ENCODE results near the gene C15orf40. TPM values are rescaled to one million over a fixed set of nuclear protein-coding genes. Genes with fewer than 3 reads are reported as not detected.
A peak's percentile ranks its signal among the peaks of the same experiment; 100 is the strongest.

The C15orf40 gene
- total RNA-seq, 1 experiment from 2014 or later = 20.6 TPM

DNA sequence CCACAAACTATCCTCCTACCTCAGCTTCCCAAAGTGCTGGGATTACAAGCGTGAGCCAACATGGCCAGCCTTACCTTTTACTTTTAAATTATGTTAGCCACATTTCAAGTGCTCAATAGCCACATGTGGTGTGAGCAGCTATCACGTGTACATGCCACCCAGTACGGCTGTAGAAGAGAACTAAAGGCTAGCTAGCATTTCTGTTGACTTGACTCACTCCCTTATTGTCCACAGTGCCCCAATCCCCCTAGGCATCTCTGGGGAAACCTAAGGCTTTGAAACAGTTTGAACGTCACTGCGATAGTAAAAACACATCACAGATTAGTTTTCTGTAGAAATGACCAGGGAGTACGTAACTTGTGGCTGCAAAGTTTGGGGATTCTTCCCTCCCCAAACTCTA, 12.0 kb downstream of the C15orf40 start:
- DNase-seq (ENCODE audit: low spot score) = no peak
- BruUV-seq (replicated peaks) = no TSS peak

DNA sequence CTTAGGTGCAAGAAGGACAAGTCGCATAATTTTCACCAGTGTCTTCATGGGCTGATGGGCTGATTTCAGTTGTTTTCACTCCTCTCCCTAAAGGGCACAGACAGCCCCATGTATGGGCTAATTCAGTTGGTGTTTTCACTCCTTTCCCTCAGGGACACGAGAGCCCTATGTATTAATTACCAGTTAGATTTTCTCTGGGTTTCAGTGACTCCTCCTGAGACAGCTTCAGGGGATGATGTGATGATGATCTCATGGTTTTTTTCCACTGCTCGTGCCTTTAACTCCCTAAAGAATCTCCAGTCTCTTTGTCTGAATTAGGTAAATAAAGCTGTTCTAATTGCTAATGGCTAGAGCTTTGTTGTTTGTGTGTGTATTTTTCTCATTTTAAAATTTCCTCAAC, 15.5 kb downstream of the C15orf40 start:
- no TSS peak for BruUV-seq (replicated peaks)
- no peak overlapping the region for H3K4me3 ChIP-seq (ENCODE audit: low read depth, low read length, poor library complexity, severe bottlenecking)
- CTCF ChIA-PET = interaction anchor here (1.2 kb wide), 1 partner anchor 15 kb away, joined by 4 read pairs; no protein-coding TSS in a partner anchor
- no peaks in the 10 kb centered on the region for H3K9me3 ChIP-seq (ENCODE audit: low read depth, low read length, poor library complexity, severe bottlenecking)
- peak; percentile 10 for DNase-seq (ENCODE audit: low spot score)
- POLR2A ChIA-PET (ENCODE audit: low non-redundant PET) = no interaction called here
- H3K27ac ChIP-seq (ENCODE audit: low read depth, low read length, poor library complexity, severe bottlenecking) = no peak overlapping the region
- no peak for TF ChIP-seq CTCF (conservative IDR thresholded peaks at IDR 0.05; ENCODE audit: low read depth, low read length)
- no peak for TF ChIP-seq EZH2 (IDR thresholded peaks at IDR 0.05; ENCODE audit: borderline replicate concordance, low read depth, low read length, poor library complexity, severe bottlenecking)
- H3K4me1 ChIP-seq (ENCODE audit: insufficient read depth, low read length, poor library complexity, severe bottlenecking) = peaks cover 3% of the 10 kb centered on the region
- peaks cover 4% of the 10 kb centered on the region for H3K36me3 ChIP-seq (ENCODE audit: insufficient read depth, low read length, poor library complexity, severe bottlenecking)
- intact Hi-C loops (cut with micrococcal nuclease; ENCODE audit: unreplicated experiment) = no loop called here
- H3K27me3 ChIP-seq (replicated peaks; ENCODE audit: insufficient read depth, low read depth, low read length, poor library complexity) = no peaks in the 10 kb centered on the region

More for the DNA sequence above, 12.0 kb downstream of the C15orf40 start:
- Histone ChIP-seq H3K27me3 (replicated peaks; ENCODE audit: insufficient read depth, low read depth, low read length, poor library complexity) (no peaks in the 10 kb centered on the region), H3K27ac (ENCODE audit: low read depth, low read length, poor library complexity, severe bottlenecking) (no peak overlapping the region), H3K36me3 (ENCODE audit: insufficient read depth, low read length, poor library complexity, severe bottlenecking) (no peaks in the 10 kb centered on the region), H3K9me3 (ENCODE audit: low read depth, low read length, poor library complexity, severe bottlenecking) (no peaks in the 10 kb centered on the region), H3K4me3 (ENCODE audit: low read depth, low read length, poor library complexity, severe bottlenecking) (no peak overlapping the region), H3K4me1 (ENCODE audit: insufficient read depth, low read length, poor library complexity, severe bottlenecking) (peaks cover 3% of the 10 kb centered on the region)
- CTCF ChIA-PET = interaction anchor here (0.9 kb wide), 1 partner anchor 150 kb away, joined by 4 read pairs; no protein-coding TSS in a partner anchor
- POLR2A ChIA-PET (ENCODE audit: low non-redundant PET) = no interaction called here
- TF ChIP-seq EZH2 (IDR thresholded peaks at IDR 0.05; ENCODE audit: borderline replicate concordance, low read depth, low read length, poor library complexity, severe bottlenecking) (no peak), CTCF (conservative IDR thresholded peaks at IDR 0.05; ENCODE audit: low read depth, low read length) (no peak)
- intact Hi-C loops (cut with micrococcal nuclease; ENCODE audit: unreplicated experiment) = no loop called here

DNA sequence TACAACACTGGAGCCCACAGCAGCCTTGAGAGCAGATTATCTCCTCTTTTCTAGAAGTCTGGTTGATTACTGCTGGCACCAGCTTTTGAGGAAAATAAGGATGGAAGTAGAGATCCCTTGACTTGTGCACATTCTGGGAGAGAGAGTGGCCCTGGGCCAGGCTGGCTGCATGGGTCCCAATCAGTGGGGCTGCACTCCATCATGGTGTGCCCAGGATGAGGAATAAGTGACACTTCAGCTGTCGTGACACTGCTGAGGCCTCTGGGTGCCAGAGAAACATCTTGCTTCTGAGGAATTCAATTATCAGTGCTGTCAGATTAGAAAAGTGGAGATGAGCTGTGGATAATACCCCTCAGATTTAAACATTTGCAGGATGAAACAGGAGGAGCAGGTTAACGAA, 16.4 kb downstream of the C15orf40 start:
- Histone ChIP-seq H3K4me1 (ENCODE audit: insufficient read depth, low read length, poor library complexity, severe bottlenecking) (peaks cover 1% of the 10 kb centered on the region), H3K4me3 (ENCODE audit: low read depth, low read length, poor library complexity, severe bottlenecking) (no peak overlapping the region), H3K27me3 (replicated peaks; ENCODE audit: insufficient read depth, low read depth, low read length, poor library complexity) (no peaks in the 10 kb centered on the region), H3K36me3 (ENCODE audit: insufficient read depth, low read length, poor library complexity, severe bottlenecking) (peaks cover 4% of the 10 kb centered on the region), H3K27ac (ENCODE audit: low read depth, low read length, poor library complexity, severe bottlenecking) (no peak overlapping the region), H3K9me3 (ENCODE audit: low read depth, low read length, poor library complexity, severe bottlenecking) (no peaks in the 10 kb centered on the region)
- DNase-seq (ENCODE audit: low spot score) = no peak
- POLR2A ChIA-PET (ENCODE audit: low non-redundant PET) = no interaction called here
- intact Hi-C loops (cut with micrococcal nuclease; ENCODE audit: unreplicated experiment) = no loop called here
- no peak for TF ChIP-seq EZH2 (IDR thresholded peaks at IDR 0.05; ENCODE audit: borderline replicate concordance, low read depth, low read length, poor library complexity, severe bottlenecking)
- TF ChIP-seq CTCF (conservative IDR thresholded peaks at IDR 0.05; ENCODE audit: low read depth, low read length) = no peak
- no TSS peak for BruUV-seq (replicated peaks)
- CTCF ChIA-PET = interaction anchor here (1.2 kb wide), 1 partner anchor 16 kb away, joined by 4 read pairs; no protein-coding TSS in a partner anchor

Data from A673 (cell line).